HG02798 (cell line): Measurements from ENCODE around the gene MAP4K4.
A peak's percentile ranks its signal among the peaks of the same experiment; 100 is the strongest.
"Not testable (repeated sequence)": the region's sequence is repeated elsewhere in the genome, so short reads cannot be mapped to it uniquely, and the experiment has no call there.

ENCODE experiments used
- ATAC-seq: cut with Tn5 transposase; IDR thresholded peaks from one replicate; pipeline ENCODE4 v1.9.1; 2021; ENCODE audit warnings: mild to moderate bottlenecking; ENCODE audit not compliant: unreplicated experiment, poor library complexity

The MAP4K4 gene

GRCh38 chr2:101759162-101759561, 61.7 kb downstream of the MAP4K4 start:
- no peak for ATAC-seq

DNA sequence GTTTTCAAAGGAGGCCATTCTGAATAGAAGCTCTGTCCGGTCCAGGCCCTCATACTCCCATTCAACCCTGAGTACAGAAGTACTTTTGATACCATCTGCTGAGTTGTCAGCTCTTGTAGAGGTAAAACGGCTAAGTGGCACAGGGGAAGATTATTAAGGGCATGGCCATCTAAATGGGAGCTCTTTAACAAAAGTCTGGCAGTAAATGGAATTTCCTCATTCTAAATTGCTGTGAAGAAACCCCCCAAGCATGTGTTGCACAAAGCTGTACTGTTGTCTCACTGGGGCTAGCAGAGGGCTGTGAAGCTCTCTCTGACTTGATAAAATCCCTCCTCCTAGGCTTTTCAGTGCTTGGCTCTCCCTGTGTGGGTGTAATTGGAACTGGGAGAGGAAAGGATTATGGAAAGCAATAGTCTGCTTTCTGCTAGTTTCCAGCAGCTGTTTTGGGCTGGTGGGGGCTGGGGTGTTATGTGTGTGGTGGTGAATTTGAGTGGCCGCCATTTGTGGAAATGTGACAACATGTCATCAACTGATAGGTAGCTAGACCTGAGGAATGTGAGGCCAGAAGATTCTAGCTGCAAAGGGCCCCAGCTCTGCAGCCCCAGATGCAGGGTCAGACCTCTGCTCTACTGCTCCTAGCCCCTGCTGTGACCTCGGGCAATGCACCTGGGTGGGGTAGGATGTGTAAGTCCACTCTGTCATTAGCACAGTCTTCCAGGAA, 65.1 kb downstream of the MAP4K4 start:
- ATAC-seq, result no peak

GRCh38 chr2:101763496-101764333, 66.2 kb downstream of the MAP4K4 start:
- ATAC-seq, result no peak

- no peak for ATAC-seq
Observed at GRCh38 chr2:101766337-101766736, 68.8 kb downstream of the MAP4K4 start.

DNA sequence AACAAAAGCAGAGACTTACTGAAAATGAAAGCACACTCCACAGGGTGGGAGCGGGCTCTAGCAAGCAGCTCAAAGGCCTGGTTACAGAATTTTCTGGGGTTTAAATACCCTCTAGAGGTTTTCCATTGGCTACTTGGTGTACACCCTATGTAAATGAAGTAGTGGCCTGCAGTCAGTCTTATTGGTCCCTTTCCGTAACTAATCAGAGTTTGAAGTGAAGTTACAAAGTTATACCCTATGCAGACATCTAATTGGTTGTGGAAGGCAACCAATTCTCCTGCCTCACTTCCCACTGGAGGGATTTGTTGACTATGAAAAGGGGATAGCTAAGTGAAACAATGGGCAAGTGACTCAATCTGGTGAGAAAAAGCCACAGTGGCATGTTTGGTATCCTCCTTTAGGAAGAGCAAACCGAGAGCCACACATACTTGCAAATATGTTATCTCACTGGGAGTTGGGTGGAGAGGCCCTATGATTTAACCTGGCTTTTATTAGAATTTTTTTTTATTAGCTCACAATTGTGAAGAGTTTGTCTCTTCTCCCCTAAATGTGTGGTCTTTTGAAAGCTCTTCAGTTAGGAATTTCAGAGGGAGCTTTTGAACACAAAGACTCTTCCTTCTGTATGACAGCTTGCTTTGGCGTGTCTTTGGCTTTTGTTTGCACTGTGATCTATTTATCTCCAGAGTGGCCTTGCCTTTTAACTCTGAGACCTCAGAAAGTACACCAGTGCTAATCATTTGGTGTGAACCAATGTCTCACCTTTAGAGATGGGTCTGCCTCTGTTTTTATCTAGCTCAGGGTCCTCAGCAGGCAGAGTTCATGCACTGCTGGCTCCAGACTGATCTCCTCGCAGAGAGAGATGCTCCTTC, 69.6 kb downstream of the MAP4K4 start:
- no peak for ATAC-seq

DNA sequence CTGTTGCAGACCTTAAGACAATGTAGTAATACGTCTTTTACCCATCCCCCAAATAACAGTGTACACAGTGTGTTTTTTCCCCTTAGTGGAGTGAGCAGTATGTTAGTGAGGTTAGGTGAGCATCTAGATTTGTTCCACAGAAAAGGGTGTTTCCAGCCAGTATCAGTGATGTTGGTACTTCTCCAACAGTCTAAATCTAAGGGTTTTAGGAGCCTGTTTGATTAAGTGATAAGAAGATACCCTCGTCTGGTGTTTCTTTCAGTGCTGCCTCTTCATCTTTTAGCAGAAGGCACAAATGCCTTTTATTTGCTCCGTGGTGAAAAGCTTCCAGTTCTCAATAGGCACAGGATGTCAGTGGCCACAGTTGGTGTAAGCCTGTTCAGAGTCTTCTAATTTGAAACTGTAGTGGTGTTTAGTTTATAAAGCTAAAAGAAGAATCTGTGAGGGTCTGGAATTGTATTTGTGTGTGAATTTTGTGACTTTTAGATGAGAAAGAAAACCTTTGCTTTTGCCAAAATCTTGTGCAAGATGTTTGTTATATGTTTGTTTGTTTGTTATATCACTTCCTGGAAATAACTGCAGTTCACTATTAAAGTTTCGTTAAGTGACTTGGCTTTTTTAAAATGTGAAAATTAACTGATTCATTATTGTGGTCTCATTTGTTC, 71.2 kb downstream of the MAP4K4 start:
- ATAC-seq, result no peak

DNA sequence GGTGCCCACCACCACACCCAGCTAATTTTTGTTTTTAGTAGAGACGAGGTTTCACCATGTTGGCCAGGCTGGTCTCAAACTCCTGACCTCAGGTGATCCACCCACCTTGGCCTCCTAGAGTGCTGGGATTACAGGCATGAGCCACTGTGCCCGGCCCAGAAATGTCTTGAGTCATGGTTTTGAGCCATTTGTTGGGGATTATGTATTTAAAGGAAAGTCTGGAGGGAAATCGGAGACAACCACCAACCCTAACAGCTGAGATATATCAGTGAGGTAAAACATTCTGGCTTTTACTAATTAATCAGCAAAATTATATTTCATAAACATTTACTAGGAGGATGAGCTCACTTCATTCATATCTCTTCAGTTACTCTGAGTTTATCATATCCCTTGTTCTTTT, 72.2 kb downstream of the MAP4K4 start:
- not testable (repeated sequence) for ATAC-seq

DNA sequence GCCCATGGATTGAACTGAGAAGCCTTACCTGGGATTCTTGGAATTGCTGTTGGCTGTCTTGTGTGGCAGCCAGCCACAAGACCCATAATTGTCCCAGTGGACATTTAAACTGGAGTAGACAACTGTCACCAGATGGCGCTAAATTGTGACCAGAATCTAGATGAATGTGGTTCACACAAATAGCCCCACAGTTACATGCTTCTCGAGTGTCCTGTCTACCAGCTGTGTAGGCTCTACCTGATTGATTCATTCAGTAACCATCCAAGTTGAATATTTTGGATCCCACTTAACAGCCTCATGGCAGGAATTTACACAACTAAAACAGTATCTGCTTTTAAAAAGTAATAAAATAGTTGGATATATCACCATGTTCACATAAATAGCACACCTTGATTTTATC, 73.2 kb downstream of the MAP4K4 start:
- ATAC-seq, result peak; percentile 83

GRCh38 chr2:101771227-101771902, 73.9 kb downstream of the MAP4K4 start:
- no peak for ATAC-seq

DNA sequence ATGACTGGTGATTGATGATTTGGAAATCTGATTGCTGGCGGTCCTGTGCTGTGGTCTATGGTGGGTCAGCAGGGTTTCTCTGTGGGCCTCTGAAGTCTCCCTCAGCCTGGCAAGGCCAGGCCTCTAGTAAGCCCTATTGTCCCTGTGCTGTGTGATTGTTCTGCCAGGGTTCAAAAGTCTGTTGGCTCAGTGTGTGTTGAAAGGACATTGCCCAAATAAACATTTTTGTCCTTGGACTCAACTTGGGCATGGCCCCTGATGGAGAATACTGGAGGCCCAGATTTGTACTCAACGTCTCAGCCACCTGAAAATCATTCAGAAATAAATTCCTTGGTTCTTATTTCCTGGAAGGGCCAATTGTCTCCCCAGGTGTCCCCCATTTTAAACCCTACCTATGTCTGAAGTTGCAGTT, 74.4 kb downstream of the MAP4K4 start:
- ATAC-seq, result no peak

DNA sequence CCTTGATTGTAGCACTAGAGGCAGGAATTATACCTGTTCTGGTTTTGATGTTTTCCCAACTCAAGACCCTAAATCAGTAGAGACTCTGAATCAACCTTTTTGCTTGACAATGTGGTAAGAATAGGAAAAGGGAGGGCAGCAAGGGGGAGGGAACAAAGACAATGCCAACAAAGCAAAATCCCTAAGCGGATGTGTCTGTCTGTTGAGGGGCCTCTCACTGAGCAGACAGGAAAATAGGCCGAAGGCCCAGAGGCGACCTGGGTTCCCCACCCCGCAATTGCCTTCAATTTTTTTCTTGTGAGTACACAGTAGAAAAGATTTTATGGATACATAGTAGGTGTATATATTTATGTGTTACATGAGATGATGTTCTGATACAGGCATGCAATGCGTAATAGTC, 75.6 kb downstream of the MAP4K4 start:
- ATAC-seq, result no peak

GRCh38 chr2:101773961-101774360, 76.5 kb downstream of the MAP4K4 start:
- not testable (repeated sequence) for ATAC-seq

DNA sequence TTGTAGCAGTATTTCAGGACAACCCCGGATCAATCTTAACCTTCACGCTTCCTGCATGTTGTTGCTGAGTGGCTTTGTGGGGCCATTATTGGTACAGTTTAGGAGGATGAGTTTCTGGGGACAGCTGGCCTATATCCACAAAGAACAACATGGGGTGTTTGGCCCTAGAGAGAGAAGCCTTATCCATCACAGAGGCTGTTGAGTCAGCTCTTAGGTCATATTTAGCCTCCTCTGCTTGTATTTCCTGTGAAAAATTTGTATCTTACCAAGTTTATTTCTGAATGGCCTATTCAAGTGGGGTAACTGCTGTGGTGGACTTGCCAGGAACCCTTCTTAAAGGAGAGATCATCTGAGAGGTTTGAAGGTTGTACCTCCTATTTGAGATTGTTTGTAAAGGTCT, 77.6 kb downstream of the MAP4K4 start:
- no peak for ATAC-seq

- no peak for ATAC-seq
Observed at GRCh38 chr2:101775636-101776035, 78.1 kb downstream of the MAP4K4 start.

- no peak for ATAC-seq
Observed at GRCh38 chr2:101776172-101777043, 78.9 kb downstream of the MAP4K4 start.

DNA sequence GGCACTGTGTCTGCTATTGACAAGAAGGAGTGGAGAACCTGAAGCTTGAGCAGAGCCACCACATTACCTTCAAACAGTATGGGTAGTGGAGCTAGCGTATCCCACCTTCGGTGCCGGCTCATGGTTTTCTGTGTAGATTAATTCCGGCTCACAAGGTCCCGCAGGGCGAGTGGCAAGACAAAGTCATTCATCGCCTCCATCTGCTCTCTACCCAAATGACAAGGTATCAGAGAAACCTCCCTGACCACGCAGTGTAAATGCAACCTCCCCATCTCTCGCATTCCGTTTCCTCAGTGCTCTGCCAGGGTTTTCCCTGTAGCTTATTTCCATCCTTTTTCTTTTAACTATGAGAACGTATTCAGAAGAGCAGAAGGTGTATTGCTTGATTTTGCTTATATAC, 79.8 kb downstream of the MAP4K4 start:
- ATAC-seq, result no peak

- ATAC-seq, result no peak
Observed at GRCh38 chr2:101778102-101778501, 80.6 kb downstream of the MAP4K4 start.

DNA sequence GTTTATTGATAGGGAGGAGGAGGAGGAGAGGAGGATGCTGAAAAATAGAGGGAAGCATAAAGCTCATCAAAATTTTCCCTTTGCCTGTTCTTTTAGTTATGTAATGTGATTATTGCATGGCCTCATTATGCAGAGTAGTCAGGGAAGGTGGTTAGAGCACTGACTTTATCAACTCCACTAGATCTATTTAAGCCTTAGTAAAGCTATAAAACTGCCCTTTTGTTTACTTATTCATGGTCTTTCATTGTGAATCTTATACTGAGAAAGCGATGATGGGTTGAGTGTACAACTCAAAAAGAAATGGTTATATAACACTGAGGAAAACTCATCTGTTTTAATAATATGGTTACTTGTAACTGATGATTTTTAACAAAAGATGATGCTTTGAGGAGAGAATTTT, 81.7 kb downstream of the MAP4K4 start:
- no peak for ATAC-seq

- ATAC-seq, result no peak
Observed at GRCh38 chr2:101779656-101780055, 82.1 kb downstream of the MAP4K4 start.
